ENCODE measurements around the gene SPACA9.

SPACA9 gene

GRCh38 chr9:132878695-132879456 lies at the start of gene SPACA9:
Gene SPACA9 (plus strand): TSS chr9:132878898. CDS start chr9:132883948, 5,050 bp downstream.
- DNase-seq = peak; percentile 12 to 33

GRCh38 chr9:132832171-132832881 lies 46.4 kb upstream of the SPACA9 start:
- no peak for DNase-seq

DNA sequence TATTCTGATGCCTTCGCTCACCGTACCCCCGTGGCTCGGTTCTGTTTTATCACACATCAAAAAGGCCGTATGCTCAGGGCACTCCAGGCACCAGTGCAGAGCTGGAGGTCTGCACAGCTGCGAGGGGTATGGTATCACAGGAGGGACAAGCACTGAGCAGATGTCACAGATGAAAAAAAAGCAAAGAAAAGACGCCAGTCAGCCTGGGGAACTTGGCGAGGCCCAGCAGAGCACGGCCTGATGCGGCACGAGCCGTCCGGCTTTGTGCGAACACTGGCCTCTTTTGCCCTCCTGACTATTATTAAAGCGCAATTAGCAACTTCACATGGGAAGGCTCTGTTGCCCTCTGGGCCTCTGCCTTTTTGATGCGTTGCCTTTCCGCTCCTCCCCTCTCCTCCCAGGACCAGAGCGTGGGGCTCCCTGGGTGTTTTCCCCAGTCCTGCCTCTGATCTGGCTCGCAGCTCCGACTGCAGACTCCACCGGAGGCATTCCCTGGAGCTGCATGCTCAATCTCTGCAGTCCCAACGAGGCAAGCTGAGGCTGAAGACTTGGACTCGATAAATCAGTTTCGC lies 45.1 kb upstream of the SPACA9 start:
- DNase-seq = no peak

DNA sequence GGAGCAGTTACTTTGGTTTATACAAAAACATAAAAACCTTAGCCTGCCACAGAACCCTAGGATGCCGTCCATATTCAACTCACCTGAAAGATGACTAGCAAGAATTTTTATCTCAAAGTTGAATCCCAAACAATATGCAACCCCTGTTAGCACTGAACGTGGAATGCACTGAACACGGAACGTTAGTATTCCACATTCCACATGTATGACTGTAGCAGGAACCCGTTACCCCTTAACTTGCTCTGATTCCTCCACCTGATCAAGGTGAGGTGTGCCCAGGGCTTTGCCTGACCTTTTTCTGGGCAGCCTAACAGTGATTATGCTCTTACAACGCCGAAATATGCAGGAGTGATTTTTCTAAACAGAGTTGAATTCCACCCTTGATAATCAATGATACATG lies 44.4 kb upstream of the SPACA9 start:
- no peak for DNase-seq

DNA sequence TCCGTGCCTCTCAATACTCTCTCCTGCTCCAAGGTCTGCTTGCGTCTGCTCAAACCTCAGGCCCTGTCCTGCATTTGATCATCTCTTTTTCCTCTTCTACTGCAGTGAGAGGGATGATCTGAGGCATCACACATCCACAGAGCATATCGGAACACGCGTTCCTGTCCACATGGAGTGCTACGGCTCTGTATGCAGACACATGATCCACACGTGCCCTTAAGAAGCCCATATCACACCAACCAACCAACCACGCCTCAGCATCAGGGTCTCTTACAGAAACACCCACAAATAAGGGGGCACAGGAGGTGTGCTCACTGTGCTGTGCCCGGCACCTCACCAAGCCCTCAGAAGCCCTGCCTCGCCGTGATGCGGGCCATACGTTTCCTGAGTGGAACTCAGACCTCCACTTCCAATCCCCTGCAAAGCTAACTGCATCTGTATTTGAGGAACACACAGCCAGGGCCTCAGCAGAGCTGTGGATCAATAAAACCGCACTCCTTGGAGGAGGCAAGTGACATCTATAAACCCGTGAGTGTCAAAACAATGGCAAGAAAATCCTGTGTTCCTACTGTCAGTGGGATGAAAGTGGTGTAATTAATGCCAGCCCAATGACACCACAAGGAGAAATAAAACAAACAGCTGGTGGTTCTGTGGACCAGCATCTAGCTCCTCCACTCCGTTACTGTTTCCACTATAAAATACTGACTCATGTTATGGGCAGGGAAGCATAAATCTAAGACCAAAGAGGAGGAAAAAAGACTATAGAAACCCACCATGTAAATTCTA lies 41.0 kb upstream of the SPACA9 start:
- no peak for DNase-seq

GRCh38 chr9:132838291-132838690 lies 40.4 kb upstream of the SPACA9 start:
- no peak for DNase-seq

- DNase-seq = no peak
These were observed 37.7 kb upstream of the SPACA9 start for GRCh38 chr9:132840980-132841379.

DNA sequence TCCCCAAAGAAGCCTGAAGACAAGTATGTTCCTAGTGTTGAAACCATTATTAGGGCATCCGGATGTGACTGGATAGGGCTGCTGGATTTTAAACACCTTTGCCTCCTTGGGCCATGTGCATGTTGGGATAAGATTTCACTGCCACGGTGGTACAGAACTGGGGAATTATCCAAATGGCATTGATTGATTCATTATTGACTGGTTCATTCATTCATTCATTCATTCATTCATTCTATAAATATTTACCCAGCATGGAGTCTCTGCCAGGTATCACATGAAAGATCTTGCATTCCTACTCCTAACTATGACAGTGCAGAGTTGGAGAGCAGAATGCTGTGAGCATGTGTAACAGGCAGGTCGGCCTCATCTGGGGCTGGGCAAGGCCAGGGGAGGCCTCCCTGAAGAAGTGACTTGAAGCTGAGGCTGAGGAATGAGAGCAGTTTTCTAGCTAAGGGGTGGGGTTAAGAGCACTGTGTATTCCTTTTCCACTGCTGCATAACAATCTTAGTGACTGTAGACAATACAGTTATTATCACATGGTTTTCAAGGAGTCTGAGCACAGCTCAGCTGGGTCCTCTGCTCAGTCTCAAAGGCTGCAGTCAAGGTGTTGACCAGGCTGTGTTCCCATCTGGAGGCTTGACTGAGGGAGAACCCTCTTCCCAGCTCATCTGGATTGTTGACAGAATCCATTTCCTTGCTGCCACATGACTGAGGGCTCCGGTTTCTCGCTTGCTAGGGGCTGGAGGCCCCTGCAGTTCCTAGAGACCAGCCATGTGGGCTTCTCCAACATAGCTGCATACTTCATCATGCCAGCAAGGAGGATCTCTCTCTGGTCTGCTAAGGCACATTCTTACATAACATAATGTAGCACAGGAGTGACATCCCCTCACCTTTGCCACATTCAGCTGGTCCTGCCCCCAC lies 36.3 kb upstream of the SPACA9 start:
- no peak for DNase-seq

- no peak for DNase-seq
These were observed 32.4 kb upstream of the SPACA9 start for GRCh38 chr9:132846109-132846917.

- no peak for DNase-seq
These were observed 31.7 kb upstream of the SPACA9 start for GRCh38 chr9:132846918-132847515.

DNA sequence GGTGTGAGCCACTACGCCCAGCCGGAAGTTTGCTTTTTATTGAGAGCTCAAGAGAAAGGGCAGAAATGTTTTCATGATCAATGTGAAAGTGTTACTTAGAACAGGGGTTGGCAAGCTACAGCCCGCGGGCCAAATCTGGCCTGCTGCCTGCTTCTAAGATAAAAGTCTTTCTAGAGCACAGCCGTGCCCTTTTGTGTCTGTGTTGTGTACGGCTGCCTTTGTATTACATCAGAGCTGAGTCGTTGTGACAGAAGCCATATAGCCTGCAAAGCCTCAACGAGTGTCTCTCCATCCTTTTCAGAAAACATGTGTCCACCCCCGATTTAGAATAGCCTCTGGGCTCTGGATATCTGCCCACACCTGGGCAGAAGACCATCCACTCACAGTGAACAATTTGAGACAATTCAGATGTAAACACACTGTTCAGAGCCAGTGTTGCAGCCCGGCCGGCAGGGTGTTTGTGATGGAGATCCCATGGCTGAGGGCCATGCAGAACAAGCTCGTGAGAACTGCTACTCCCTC lies 29.5 kb upstream of the SPACA9 start:
- no peak for DNase-seq

- DNase-seq = no peak
These were observed 25.2 kb upstream of the SPACA9 start for GRCh38 chr9:132853482-132853881.

DNA sequence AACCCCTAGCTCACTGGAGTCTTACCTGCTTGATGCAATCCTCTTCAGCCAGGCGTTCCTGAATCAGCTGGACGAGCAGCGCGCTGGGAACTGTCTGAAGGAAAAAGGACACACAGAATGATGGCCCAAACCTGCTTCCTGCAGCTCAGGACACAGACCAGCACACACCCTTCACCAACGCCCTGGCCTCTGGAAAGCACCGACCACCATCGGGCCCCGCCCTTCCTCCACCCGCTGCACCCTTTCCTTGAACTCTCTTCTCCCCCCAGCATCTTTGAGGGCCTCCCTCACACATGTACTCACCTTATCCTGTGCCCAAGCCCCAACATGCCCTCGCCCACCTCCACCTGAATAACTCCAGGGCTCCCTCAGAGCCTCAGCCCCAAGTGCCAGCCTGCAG lies 23.9 kb upstream of the SPACA9 start:
- DNase-seq = no peak

- DNase-seq = no peak
These were observed 22.8 kb upstream of the SPACA9 start for GRCh38 chr9:132855904-132856303.

DNA sequence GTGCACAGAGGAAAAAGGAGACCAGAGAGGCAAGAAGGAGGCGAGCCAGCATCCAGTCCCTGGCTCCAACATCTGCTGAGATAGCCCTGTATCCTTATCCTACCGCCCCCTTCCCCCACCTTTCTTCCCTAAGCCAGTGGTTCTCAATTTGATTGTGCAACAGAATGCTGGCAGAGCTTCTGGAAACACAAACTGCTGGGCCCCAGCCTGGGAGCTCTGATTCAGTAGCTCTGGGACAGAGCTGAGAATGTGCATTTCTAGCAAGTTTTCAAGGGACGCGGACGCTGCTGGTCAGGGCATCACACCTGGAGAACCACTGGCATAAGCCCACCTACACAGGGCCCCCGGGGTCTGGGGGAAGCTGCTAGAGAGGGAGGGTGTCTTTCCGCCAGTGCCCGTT lies 21.7 kb upstream of the SPACA9 start:
- DNase-seq = no peak

DNA sequence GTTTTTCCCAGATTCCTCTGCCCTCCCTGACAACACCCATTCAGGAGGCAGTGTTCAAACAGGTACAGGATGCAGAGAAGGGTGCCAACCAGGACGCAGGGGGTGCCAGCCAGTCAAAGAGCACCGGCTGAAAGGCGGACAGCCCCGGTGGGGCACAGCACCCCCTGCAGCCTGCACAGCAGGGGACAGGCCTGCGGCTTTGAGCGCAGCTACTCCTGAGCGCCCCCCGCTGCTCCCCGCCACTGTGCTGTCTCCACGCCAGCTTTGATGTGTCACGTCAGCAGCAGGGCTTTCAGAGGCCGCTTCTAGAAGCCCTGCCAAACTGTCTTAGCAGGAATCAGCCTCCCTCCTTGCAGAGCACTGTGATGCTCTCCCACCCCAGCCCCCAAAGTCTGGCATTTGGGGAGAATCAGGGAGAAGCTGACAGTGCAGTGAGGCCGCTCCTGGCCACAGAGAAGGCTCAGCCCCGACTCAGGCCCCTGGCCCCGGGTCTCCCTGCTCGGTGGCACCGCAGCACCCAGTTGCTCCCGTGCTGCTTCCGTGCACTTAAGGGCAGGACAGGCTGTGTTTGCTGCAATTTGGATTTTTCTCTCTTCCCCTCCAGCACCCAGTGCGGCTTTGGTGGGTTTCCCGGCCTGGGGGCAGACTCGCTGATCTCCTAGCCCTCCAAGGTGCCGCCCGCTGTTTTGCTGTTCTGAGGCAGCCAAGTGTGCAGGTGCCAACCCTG lies 20.9 kb upstream of the SPACA9 start:
- DNase-seq = no peak

DNA sequence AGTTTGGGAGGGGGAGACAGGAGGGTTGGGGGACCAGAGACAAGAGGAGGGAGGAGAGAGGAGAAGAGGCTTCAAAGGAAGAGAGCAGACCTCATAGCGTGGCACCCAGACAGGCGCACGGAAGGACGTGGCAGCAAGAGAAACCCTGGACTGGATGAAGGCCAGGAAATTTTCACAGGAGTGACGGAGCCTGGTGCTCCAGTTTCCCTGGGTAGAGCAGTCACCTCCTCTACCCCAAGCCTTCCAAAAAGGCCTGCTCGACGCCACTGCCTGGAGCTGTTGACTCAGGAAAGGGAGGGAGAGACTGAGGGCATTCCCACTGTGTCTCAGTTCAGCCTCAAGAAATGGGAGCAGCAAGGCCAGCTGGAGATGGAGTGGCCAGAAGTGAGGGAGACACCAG lies 19.9 kb upstream of the SPACA9 start:
- DNase-seq = no peak

DNA sequence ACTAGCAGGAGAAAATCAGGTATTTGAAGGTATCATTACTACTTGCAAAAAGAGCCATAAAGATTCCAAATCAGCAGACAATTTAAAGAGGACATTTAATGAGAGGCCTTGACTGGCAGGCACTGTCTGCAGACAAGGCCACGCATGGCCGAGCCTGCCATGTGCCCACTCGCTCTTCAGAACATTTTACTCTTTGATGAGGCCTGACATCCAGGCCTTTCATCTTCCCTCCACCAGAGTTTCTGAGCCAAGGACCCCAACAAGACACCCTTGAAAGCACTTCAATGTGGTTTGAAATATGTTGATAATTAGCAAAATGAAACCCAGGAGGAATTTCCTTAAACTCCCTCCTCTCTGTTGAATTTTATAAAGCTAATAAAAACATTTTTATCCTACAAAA lies 17.0 kb upstream of the SPACA9 start:
- DNase-seq = no peak

DNA sequence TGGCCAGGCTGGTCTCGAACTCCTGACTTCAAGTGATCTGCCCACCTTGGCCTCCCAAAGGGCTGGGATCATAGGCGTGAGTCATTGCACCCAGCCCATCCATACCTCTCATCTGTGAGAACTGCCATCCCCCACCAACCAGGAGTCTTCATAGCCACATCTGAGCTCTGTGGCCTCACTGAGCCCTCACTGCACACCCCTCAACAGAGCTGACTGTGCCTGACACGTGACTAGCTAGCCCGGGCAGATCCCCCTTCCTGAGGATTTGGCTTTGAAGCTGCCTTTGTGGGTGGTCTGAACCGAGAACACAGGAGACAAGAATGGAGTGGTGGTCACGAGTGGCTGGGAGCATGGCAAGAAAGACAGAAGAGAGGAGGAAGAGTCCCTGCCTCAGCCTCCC lies 16.2 kb upstream of the SPACA9 start:
- no peak for DNase-seq

- DNase-seq = no peak
These were observed 15.6 kb upstream of the SPACA9 start for GRCh38 chr9:132863096-132863495.

Data from inflammatory macrophage treated with lipopolysaccharide for 1 hour (primary cell).